ENCODE data around the gene CPN1. TPM values are rescaled to one million over a fixed set of nuclear protein-coding genes. Genes with fewer than 3 reads are reported as not detected.

Gene CPN1
- total and polyA plus RNA-seq, 10 donors, result not detected

GRCh38 chr10:100114976-100115770 is 33.5 kb upstream of the CPN1 start:
- TF ChIP-seq POLR2A (IDR thresholded peaks at IDR 0.05), result no peak
- TF ChIP-seq CTCF (IDR thresholded peaks at IDR 0.05 in 8 of 11, conservative IDR thresholded peaks at IDR 0.05 in 3 of 11), result no peak
- TF ChIP-seq POLR2AphosphoS5 (IDR thresholded peaks at IDR 0.05), result no peak
- H3K4me3 ChIP-seq, result no peak overlapping the region
- H3K27ac ChIP-seq, result no peak overlapping the region
- no peaks in the 10 kb centered on the region for H3K9me3 ChIP-seq
- intact Hi-C loops (cut with DNase I; ENCODE audit: low total_unique reads), result no loop called here
- peaks cover 0 to 5% (median 0%) of the 10 kb centered on the region in 6 donors for H3K4me1 ChIP-seq
- 30 to 41% (median 33%) methylated on average over 45 to 51 of the region's 51 CpGs for WGBS, 5 donors
- H3K36me3 ChIP-seq, result no peaks in the 10 kb centered on the region
- no peak for DNase-seq
- peaks cover 0 to 44% (median 22%) of the 10 kb centered on the region in 7 donors for H3K27me3 ChIP-seq (replicated peaks in 1 of 7)

GRCh38 chr10:100114460-100114859 is 32.8 kb upstream of the CPN1 start:
- Histone ChIP-seq H3K4me3 (no peak overlapping the region), H3K9me3 (no peaks in the 10 kb centered on the region), H3K27me3 (replicated peaks in 1 of 7) (peaks cover 0 to 44% (median 22%) of the 10 kb centered on the region in 7 donors), H3K27ac (no peak overlapping the region), H3K4me1 (peaks cover 0 to 5% (median 0%) of the 10 kb centered on the region in 6 donors), H3K36me3 (no peaks in the 10 kb centered on the region)
- no peak for DNase-seq
- WGBS, 5 donors, result 93 to 96% (median 95%) methylated on average over 13 of the region's 13 CpGs
- intact Hi-C loops (cut with DNase I; ENCODE audit: low total_unique reads), result no loop called here
- TF ChIP-seq POLR2A (IDR thresholded peaks at IDR 0.05) (no peak), CTCF (IDR thresholded peaks at IDR 0.05 in 8 of 11, conservative IDR thresholded peaks at IDR 0.05 in 3 of 11) (no peak), POLR2AphosphoS5 (IDR thresholded peaks at IDR 0.05) (no peak)

- Histone ChIP-seq H3K4me3 (no peak overlapping the region), H3K36me3 (no peaks in the 10 kb centered on the region), H3K9me3 (no peaks in the 10 kb centered on the region), H3K27ac (no peak overlapping the region), H3K27me3 (replicated peaks in 1 of 7) (peaks cover 0 to 22% (median 2%) of the 10 kb centered on the region in 7 donors), H3K4me1 (no peaks in the 10 kb centered on the region)
- WGBS, 5 donors, result 39 to 46% (median 43%) methylated on average over 3 of the region's 3 CpGs
- no peak for TF ChIP-seq POLR2A (IDR thresholded peaks at IDR 0.05)
- intact Hi-C loops (cut with DNase I; ENCODE audit: low total_unique reads), result no loop called here
- DNase-seq, result no peak
Measured at GRCh38 chr10:100109670-100110069, 28.0 kb upstream of the CPN1 start.

GRCh38 chr10:100106865-100107264 is 25.2 kb upstream of the CPN1 start:
- 83 to 93% (median 85%) methylated on average over 11 of the region's 11 CpGs for WGBS, 5 donors
- H3K4me1 ChIP-seq, result no peaks in the 10 kb centered on the region
- H3K36me3 ChIP-seq, result no peaks in the 10 kb centered on the region
- peaks cover 0 to 23% (median 0%) of the 10 kb centered on the region in 7 donors for H3K27me3 ChIP-seq (replicated peaks in 1 of 7)
- intact Hi-C loops (cut with DNase I; ENCODE audit: low total_unique reads), result no loop called here
- H3K27ac ChIP-seq, result no peak overlapping the region
- DNase-seq, result no peak
- no peaks in the 10 kb centered on the region for H3K9me3 ChIP-seq
- no peak overlapping the region for H3K4me3 ChIP-seq
- TF ChIP-seq POLR2A (IDR thresholded peaks at IDR 0.05), result no peak
- no peak for TF ChIP-seq CTCF (IDR thresholded peaks at IDR 0.05 in 8 of 11, conservative IDR thresholded peaks at IDR 0.05 in 3 of 11)
- no peak for TF ChIP-seq POLR2AphosphoS5 (IDR thresholded peaks at IDR 0.05)
